HG02610 (cell line): Measurements from ENCODE around the gene DEFB125.
"Not testable (repeated sequence)": the region's sequence is repeated elsewhere in the genome, so short reads cannot be mapped to it uniquely, and the experiment has no call there.

Experiments
- ATAC-seq: cut with Tn5 transposase; IDR thresholded peaks from one replicate; pipeline ENCODE4 v1.9.1; 2021; ENCODE audit warnings: mild to moderate bottlenecking, moderate library complexity; ENCODE audit not compliant: unreplicated experiment

The DEFB125 gene, protein sequence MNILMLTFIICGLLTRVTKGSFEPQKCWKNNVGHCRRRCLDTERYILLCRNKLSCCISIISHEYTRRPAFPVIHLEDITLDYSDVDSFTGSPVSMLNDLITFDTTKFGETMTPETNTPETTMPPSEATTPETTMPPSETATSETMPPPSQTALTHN

DNA sequence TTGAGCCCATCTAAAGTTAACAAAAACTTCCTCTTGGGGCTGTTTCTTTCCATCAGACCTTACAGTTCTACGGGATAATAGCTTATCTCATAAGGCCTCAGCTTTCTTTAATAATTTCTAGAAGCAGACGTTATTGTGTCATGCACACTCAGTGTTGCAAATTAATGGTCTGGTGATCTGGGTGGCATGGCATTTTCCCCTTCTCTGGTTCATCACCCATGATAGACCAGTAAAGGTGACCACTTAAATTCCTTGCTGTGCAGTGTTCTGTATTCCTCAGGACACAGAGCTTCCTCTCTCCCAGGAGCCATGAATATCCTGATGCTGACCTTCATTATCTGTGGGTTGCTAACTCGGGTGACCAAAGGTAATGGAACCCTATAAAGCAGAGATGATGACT lies at the start of gene DEFB125:
TSS of gene DEFB125 (plus strand) at position 272 of the 400 bp plus-strand sequence. CDS start at position 310, 38 bp downstream.
- ATAC-seq: no peak

DNA sequence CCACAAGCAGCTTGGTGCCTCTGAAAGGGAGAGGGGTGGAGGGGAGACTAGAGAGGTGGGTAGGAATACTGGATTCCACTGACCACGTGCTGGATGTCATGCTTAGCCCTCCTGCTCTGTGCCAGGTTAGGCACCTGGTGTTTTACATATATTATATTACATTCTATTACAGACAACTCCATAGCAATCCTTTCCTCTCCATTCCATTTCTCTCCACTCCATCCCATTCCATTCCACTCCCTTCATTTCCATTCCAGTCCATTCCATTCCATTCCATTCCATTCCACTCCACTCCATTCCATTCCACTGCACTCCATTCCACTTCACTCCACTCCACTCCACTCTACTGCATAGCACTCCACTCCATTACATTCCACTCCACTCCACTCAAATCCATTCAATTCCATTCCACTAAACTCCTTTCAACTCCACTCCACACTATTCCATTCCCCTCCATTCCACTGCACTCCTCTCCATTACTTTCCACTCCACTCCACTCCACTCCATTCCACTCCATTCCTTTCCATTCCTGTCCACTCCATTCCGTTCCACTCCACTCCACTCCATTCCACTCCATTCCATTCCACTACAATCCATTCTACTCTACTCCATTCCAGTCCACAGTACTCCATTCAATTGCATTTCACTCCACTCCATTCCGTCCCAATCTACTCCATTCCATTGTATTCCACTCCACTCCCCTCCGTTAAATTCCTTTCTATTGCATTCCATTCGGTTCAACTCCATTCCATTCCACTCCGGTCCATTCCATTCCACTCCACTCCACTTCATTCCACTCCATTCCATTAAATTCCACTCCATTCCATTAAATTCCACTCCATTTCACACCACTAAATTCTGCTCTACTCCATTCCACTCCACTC lies 27.2 kb upstream of the DEFB125 start:
- no peak for ATAC-seq

- no peak for ATAC-seq
Observed at GRCh38 chr20:61230-61629, 26.2 kb upstream of the DEFB125 start.

- no peak for ATAC-seq
Observed at GRCh38 chr20:61757-62156, 25.7 kb upstream of the DEFB125 start.

DNA sequence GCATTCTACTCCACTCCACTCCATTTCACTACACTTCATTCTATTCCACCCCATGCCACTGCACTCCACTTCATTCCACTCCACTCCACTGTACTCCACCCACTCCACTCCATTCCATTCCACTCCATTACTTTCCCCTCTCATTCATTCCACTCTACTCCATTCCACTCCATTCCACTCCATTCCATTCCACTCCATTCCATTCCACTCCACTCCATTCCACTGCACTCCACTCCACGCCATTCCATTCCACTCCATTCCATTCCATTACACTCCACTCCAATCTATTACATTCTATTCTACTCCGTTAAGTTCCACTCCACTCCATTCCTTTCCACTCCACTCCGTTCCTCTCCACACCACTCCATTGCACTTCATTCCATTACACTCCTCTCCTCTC lies 25.0 kb upstream of the DEFB125 start:
- ATAC-seq: no peak

DNA sequence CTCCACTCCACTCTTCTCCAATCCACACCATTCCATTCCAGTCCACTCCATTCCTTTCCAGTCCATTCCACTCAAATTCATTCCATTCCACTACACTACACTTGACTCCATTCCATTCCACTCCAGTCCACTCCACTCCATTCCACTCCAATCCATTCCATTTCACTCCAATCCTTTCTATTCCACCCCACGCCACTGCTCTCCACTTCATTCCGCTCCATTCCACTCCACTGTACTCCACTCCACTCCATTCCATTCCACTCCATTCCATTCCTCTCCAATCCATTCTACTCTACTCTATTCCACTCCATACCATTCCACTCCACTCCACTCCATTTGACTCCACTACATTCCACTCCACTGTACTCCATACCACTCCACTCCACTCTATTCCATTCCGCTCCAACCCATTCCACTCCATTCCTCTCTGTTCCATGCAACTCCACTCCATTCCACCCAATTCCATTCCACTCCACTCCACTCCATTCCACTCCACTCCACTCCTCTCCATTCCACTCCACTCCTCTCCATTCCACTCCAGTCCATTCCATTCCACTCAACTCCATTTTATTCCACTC lies 23.4 kb upstream of the DEFB125 start:
- ATAC-seq: no peak

DNA sequence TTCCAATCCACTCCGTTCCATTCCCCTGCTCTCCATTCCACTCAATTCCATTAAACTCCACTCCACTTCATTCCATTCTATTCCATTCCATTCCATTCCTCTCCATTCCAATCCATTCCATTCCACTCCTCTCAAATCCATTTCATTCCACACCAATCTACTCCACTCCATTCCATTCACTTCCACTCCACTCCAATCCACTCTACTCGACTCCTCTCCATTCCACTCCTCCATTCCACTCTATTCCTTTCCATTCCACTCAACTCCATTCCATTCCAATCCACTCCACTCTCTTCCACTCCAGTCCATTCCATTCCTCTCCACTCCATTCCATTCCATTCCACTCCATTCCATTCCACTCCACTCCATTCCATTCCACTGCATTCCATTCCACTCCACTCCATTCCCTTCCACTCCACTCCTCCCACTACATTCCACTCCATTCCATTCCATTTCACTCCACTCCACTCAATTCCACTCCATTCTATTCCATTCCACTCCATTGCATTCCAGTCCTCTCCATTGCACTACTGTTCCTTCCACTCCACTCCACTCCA lies 22.6 kb upstream of the DEFB125 start:
- ATAC-seq: no peak

- ATAC-seq: no peak
Observed at GRCh38 chr20:77231-77630, 10.2 kb upstream of the DEFB125 start.

DNA sequence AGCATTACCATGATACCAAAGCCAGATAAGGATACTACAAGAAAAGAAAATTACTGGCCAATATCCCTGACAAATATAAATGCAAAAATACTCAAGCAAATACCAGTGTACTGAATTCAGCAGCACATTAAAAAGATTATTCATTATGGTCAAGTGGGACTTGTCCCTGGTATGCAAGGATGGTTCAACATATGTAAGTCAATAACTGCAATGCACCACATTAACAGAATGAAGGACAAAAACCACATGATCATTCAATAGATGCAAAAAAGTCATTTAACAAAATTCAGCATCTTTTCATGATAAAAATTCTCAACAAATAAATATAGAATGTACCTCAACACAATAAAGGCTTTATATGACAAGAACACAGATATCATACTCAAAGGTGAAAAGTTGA lies 9.1 kb upstream of the DEFB125 start:
- ATAC-seq: no peak

DNA sequence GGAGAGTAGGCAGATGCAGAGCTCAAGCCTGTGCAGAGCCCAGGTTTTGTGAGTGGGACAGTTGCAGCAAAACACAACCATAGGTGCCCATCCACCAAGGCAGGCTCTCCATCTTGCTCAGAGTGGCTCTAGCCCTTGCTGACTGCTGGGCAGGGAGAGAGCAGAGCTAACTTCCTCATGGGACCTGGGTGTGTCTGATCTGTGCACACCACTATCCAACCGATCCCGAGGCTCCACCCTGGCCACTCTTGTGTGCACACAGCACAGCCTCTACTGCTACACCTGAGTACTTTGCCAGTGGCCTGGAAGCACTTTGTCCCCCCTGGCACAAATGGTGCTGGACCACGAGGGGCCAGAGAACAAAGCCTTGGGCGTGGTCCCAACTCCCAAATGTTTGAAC lies 7.9 kb upstream of the DEFB125 start:
- no peak for ATAC-seq

DNA sequence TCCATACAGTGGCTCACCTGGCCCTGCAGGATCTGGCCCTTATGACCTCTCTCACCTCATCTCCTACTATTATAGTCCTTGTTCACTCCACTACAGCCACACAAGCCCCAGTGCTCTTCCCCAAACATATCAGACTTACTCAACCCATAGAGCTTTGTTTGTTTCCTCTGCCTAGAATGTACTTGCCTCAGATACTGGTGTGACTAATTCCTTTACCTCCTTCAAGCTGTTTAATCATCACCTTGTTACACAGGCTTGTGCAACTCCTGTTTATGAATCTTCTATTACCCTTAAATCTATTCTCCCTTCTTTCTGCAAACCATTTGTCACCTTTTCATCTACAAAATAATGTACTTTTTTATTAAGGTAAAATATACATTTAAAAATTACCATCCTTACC lies 3.2 kb downstream of the DEFB125 start:
- ATAC-seq: no peak

GRCh38 chr20:93641-94040 lies 6.2 kb downstream of the DEFB125 start:
- no peak for ATAC-seq

- ATAC-seq: no peak
Observed at GRCh38 chr20:95215-95614, 7.7 kb downstream of the DEFB125 start.

DNA sequence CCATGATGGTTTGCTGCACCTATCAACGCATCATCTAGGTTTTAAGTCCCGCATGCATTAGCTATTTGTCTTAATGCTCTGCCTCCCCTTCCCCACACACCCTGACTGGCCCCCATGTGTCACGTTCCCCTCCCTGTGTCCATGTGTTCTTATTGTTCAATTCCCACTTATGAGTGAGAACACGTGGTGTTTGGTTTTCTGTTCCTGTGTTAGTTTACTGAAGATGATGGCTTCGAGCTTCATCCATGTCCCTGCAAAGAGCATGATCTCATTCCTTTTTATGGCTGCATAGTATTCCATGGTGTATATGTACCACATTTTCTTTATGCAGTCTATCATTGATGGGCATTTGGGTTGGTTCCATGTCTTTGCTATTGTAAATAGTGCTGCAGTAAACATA lies 10.2 kb downstream of the DEFB125 start:
- ATAC-seq: not testable (repeated sequence)

DNA sequence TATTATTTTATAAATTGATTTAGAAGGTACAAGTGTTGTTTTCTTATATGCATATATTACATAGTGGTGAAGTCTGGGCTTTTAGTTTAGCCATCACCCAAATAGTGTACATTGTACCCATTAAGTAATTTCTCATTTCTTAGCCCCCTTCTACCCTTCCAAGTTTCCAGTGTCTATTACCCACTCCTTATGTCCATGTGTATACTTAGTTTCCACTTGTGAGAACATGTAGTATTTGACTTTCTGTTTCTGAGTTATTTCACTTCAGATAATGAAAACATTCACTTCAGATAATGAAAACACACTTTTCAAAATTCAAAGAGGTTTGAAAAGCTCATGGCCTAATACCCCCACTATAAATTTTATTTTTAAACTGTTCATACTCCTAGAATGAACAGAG lies 14.5 kb downstream of the DEFB125 start:
- no peak for ATAC-seq

- ATAC-seq: no peak
Observed at GRCh38 chr20:103456-103855, 16.0 kb downstream of the DEFB125 start.

- no peak for ATAC-seq
Observed at GRCh38 chr20:112396-112795, 24.9 kb downstream of the DEFB125 start.

DNA sequence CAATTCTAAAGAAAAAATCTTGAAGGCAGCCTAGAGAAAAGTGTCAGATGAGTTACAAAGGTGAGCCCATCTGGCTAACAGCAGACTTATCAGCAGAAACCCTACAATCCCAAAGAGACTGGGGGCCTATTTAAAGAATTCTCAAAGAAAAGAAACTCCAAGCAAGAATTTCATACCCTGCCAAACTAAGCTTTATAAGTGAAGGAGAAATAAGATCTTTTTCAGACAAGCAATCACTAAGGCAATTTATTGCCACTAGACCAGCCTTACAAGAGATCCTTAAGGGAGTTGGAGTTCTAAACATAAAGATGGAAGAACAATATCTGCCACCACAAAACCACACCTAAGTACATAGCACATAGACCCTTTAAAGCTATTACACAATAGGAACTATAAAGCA lies 30.0 kb downstream of the DEFB125 start:
- ATAC-seq: no peak

DNA sequence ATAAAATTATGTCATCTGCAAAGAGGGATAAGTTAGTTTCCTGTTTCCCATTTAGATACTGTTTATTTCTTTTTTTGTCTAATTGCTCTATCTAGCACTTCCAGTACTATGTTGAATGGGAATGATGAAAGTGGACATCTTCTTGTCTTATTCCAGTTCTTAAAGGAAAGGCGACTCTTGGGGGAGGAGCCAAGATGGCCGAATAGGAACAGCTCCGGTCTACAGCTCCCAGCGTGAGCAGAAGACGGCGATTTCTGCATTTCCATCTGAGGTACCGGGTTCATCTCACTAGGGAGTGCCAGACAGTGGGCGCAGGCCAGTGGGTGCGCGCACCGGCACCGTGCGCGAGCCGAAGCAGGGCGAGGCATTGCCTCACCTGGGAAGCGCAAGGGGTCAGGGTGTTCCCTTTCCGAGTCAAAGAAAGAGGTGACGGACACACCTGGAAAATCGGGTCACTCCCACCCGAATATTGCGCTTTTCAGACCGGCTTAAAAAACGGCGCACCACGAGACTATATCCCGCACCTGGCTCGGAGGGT lies 42.4 kb downstream of the DEFB125 start:
- ATAC-seq: not testable (repeated sequence)

GRCh38 chr20:137668-138490 lies 50.4 kb downstream of the DEFB125 start:
- ATAC-seq: no peak

GRCh38 chr20:142290-142689 lies 54.8 kb downstream of the DEFB125 start, which contains the start of gene DEFB126:
Gene DEFB126, plus strand, starts transcription at chr20:142590. Its CDS starts 39 bp downstream, at chr20:142629.
- ATAC-seq: no peak
